H9 (cell line): ENCODE results near the gene MESD. TPM values are rescaled to one million over a fixed set of nuclear protein-coding genes. Genes with fewer than 3 reads are reported as not detected.

Source experiments
- DNase-seq: peaks from one replicate; pipeline ENCODE4 v3.0.0-alpha.2; 2017
- H2AFZ ChIP-seq: one replicate; pipeline ENCODE4 v1.6.1; 2013; ENCODE audit warnings: mild to moderate bottlenecking, low read length, control low read depth, moderate library complexity
- H2AK5ac ChIP-seq: 2 replicates; pipeline ENCODE4 v1.6.1; 2013; ENCODE audit warnings: low read length, control low read depth, mixed read lengths; ENCODE audit not compliant: insufficient read length
- H2BK120ac ChIP-seq: one replicate; pipeline ENCODE4 v1.6.1; 2013; ENCODE audit warnings: low read depth, mild to moderate bottlenecking, low read length, control low read depth, inconsistent platforms; ENCODE audit not compliant: poor library complexity, severe bottlenecking
- H2BK12ac ChIP-seq: 2 replicates; pipeline ENCODE4 v1.6.1; 2013; ENCODE audit warnings: low read length, control low read depth, mixed read lengths, low read depth; ENCODE audit not compliant: insufficient read length
- H2BK15ac ChIP-seq: 2 replicates; pipeline ENCODE4 v1.6.1; 2013; ENCODE audit warnings: low read depth, low read length, control low read depth
- H2BK20ac ChIP-seq: one replicate; pipeline ENCODE4 v1.6.1; 2013; ENCODE audit warnings: low read depth, mild to moderate bottlenecking, low read length, control low read depth, inconsistent platforms; ENCODE audit not compliant: poor library complexity, severe bottlenecking
- H2BK5ac ChIP-seq: 2 replicates; pipeline ENCODE4 v1.6.1; 2013; ENCODE audit warnings: low read length, control low read depth, mixed read lengths; ENCODE audit not compliant: insufficient read length
- H3K14ac ChIP-seq: 2 replicates; pipeline ENCODE4 v1.6.1; 2013; ENCODE audit warnings: low read length, control low read depth; ENCODE audit not compliant: insufficient read depth
- H3K18ac ChIP-seq: 2 replicates; pipeline ENCODE4 v1.6.1; 2013; ENCODE audit warnings: low read depth, mild to moderate bottlenecking, mixed read lengths, low read length, control low read depth; ENCODE audit not compliant: insufficient read length
- H3K23ac ChIP-seq: 2 replicates; pipeline ENCODE4 v1.6.1; 2013; ENCODE audit warnings: low read length, control low read depth, mixed read lengths, low read depth; ENCODE audit not compliant: insufficient read length
- H3K23me2 ChIP-seq: 2 replicates; pipeline ENCODE4 v1.6.1; 2013; ENCODE audit warnings: low read depth, mild to moderate bottlenecking, mixed read lengths, low read length, control low read depth; ENCODE audit not compliant: insufficient read length, poor library complexity, severe bottlenecking
- H3K27ac ChIP-seq: 2 replicates; pipeline ENCODE4 v1.5.1; 2013; ENCODE audit warnings: low read length, control low read depth, mixed read lengths, low read depth; ENCODE audit not compliant: insufficient read length
- H3K27me3 ChIP-seq: 2 replicates; pipeline ENCODE4 v1.6.1; 2013; ENCODE audit warnings: low read length, control low read depth, inconsistent platforms; ENCODE audit not compliant: insufficient read depth
- H3K4ac ChIP-seq: 2 replicates; pipeline ENCODE4 v1.6.1; 2013; ENCODE audit warnings: low read depth, mild to moderate bottlenecking, control low read depth, inconsistent platforms, low read length, moderate library complexity
- H3K4me1 ChIP-seq: 2 replicates; pipeline ENCODE4 v1.6.1; 2013; ENCODE audit warnings: low read length, control low read depth, inconsistent platforms; ENCODE audit not compliant: insufficient read depth
- H3K4me2 ChIP-seq: 2 replicates; pipeline ENCODE4 v1.6.1; 2013; ENCODE audit warnings: low read length, control low read depth, mixed read lengths; ENCODE audit not compliant: insufficient read length, insufficient read depth
- H3K56ac ChIP-seq: 2 replicates; pipeline ENCODE4 v1.6.1; 2013; ENCODE audit warnings: low read depth, mild to moderate bottlenecking, mixed read lengths, low read length, control low read depth; ENCODE audit not compliant: insufficient read length
- H3K79me1 ChIP-seq: 2 replicates; pipeline ENCODE4 v1.6.1; 2013; ENCODE audit warnings: low read depth, mild to moderate bottlenecking, moderate library complexity, low read length, control low read depth, inconsistent platforms; ENCODE audit not compliant: insufficient read depth, poor library complexity, severe bottlenecking
- H3K79me2 ChIP-seq: 2 replicates; pipeline ENCODE4 v1.6.1; 2013; ENCODE audit warnings: low read length, control low read depth, inconsistent platforms; ENCODE audit not compliant: insufficient read depth
- H3K9ac ChIP-seq: 2 replicates; pipeline ENCODE4 v1.6.1; 2013; ENCODE audit warnings: low read length, control low read depth, mixed read lengths; ENCODE audit not compliant: insufficient read length; ENCODE audit errors: extremely low read depth
- H3K9me3 ChIP-seq: one replicate; pipeline ENCODE4 v1.6.1; 2013; ENCODE audit warnings: low read depth, low read length, inconsistent platforms; ENCODE audit not compliant: control insufficient read depth
- H3T11ph ChIP-seq: one replicate; pipeline ENCODE4 v1.6.1; 2013; ENCODE audit warnings: mild to moderate bottlenecking, low read length, control low read depth, inconsistent platforms
- H4K20me1 ChIP-seq: one replicate; pipeline ENCODE4 v1.6.1; 2013; ENCODE audit not compliant: control insufficient read depth, insufficient read length, insufficient read depth
- H4K5ac ChIP-seq: 2 replicates; pipeline ENCODE4 v1.6.1; 2013; ENCODE audit warnings: low read depth, mild to moderate bottlenecking, mixed read lengths, low read length, control low read depth; ENCODE audit not compliant: insufficient read length
- H4K8ac ChIP-seq: replicated peaks from 2 replicates; pipeline ENCODE4 v1.6.1; 2013; ENCODE audit warnings: low read length, control low read depth, mixed read lengths, low read depth; ENCODE audit not compliant: insufficient read length
- H4K91ac ChIP-seq: 2 replicates; pipeline ENCODE4 v1.6.1; 2013; ENCODE audit warnings: low read depth, mild to moderate bottlenecking, moderate library complexity, mixed read lengths, low read length, control low read depth; ENCODE audit not compliant: insufficient read length
- H3K27ac Mint-ChIP-seq, 3 experiments: 2 replicates in 2 of 3; 3 replicates in 1 of 3; pipeline ENCODE4 v1.8.0; 2020 to 2021; ENCODE audit warnings: mixed read lengths in 3 of 3, mild to moderate bottlenecking in 1 of 3, moderate library complexity in 1 of 3
- H3K27me3 Mint-ChIP-seq: 2 replicates; pipeline ENCODE4 v1.8.0; 2021; ENCODE audit warnings: low read depth, mild to moderate bottlenecking, moderate library complexity, mixed read lengths
- H3K36me3 Mint-ChIP-seq, 3 experiments: 2 replicates in 2 of 3; 3 replicates in 1 of 3; pipeline ENCODE4 v1.8.0; 2020 to 2021; ENCODE audit warnings: low read depth in 3 of 3, mixed read lengths in 3 of 3; ENCODE audit not compliant: insufficient read depth in 1 of 3
- H3K4me1 Mint-ChIP-seq, 2 experiments: 2 replicates each; pipeline ENCODE4 v1.8.0; 2020; ENCODE audit warnings: mixed read lengths in 2 of 2
- H3K4me3 Mint-ChIP-seq, 2 experiments: 2 replicates in 1 of 2; 3 replicates in 1 of 2; pipeline ENCODE4 v1.8.0; 2020 to 2021; ENCODE audit warnings: mild to moderate bottlenecking in 2 of 2, mixed read lengths in 2 of 2, moderate library complexity in 1 of 2
- H3K9me3 Mint-ChIP-seq, 2 experiments: 2 replicates in 1 of 2; 3 replicates in 1 of 2; pipeline ENCODE4 v1.8.0; 2020; ENCODE audit warnings: mild to moderate bottlenecking in 2 of 2, mixed read lengths in 2 of 2, moderate library complexity in 1 of 2
- WGBS: extraction: QIAGEN DNeasy Blood & Tissue Kit; methylation state at CpG from one replicate; pipeline ENCODE4 v1.1.7; 2013; ENCODE audit warnings: missing lambda C conversion rate, low lambda C conversion rate, mixed read lengths; ENCODE audit not compliant: insufficient read length; ENCODE audit errors: extremely low coverage; 5-methylcytosine and 5-hydroxymethylcytosine counted together
- total RNA-seq: library from RNA; stranded (reverse); gene quantifications from 2 replicates; pipeline ENCODE4 v1.2.1, GENCODE V29; 2021
- TF ChIP-seq, protein P1 (sequence below): fragments of 200-600 bp; sonication (generic); conservative IDR thresholded peaks from 3 replicates; pipeline ENCODE4 v1.8.0; 2021; ENCODE audit warnings: antibody characterized with exemption, mild to moderate bottlenecking

MESD gene
- total RNA-seq, 1 experiment from 2014 or later: 29.1 TPM

DNA sequence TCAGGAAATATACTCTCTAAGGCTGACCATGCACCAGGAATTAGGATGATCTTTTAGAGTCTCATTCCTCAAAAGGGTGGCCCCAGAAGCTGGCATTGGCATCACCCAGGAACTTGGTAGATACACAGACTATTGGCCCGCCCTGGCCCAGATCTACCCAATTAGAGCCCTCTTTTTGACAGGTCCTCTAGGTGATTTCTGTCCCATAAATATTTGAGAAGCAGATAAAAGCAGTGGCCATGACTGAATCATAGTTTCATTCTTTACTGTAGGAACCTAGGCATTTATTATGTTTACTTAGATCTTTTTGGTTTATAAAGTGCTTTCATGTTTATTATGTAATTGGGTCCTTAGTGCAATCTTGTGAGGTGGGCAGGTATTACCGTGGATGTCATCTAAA lies 18.7 kb upstream of the MESD start:
- Histone ChIP-seq H3K79me1 (no peaks in the 10 kb centered on the region), H3K27ac (no peak overlapping the region), H3K23me2 (no peaks in the 10 kb centered on the region), H4K8ac (no peak overlapping the region), H2BK15ac (no peak overlapping the region), H3K79me2 (0 out of 2 replicates have a peak, but pooled peaks cover 2% of the 10 kb centered on the region), H3K4me1 (no peaks in the 10 kb centered on the region), H3K14ac (no peak overlapping the region), H3K9ac (no peak overlapping the region), H3K4ac (no peak overlapping the region), H3K56ac (no peak overlapping the region), H3K27me3 (no peaks in the 10 kb centered on the region), H3T11ph (no peak overlapping the region), H2BK20ac (no peak overlapping the region), H4K91ac (no peak overlapping the region), H2AFZ (no peak overlapping the region), H3K4me2 (no peak overlapping the region), H2AK5ac (no peak overlapping the region), H2BK5ac (no peak overlapping the region), H2BK120ac (no peak overlapping the region), H3K18ac (no peak overlapping the region), H3K9me3 (no peaks in the 10 kb centered on the region), H4K20me1 (no peaks in the 10 kb centered on the region), H3K23ac (no peak overlapping the region), H4K5ac (no peak overlapping the region), H2BK12ac (no peak overlapping the region)
- TF ChIP-seq, protein P1, sequence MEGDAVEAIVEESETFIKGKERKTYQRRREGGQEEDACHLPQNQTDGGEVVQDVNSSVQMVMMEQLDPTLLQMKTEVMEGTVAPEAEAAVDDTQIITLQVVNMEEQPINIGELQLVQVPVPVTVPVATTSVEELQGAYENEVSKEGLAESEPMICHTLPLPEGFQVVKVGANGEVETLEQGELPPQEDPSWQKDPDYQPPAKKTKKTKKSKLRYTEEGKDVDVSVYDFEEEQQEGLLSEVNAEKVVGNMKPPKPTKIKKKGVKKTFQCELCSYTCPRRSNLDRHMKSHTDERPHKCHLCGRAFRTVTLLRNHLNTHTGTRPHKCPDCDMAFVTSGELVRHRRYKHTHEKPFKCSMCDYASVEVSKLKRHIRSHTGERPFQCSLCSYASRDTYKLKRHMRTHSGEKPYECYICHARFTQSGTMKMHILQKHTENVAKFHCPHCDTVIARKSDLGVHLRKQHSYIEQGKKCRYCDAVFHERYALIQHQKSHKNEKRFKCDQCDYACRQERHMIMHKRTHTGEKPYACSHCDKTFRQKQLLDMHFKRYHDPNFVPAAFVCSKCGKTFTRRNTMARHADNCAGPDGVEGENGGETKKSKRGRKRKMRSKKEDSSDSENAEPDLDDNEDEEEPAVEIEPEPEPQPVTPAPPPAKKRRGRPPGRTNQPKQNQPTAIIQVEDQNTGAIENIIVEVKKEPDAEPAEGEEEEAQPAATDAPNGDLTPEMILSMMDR: no peak
- H3K9me3 Mint-ChIP-seq: no peaks in the 10 kb centered on the region
- H3K36me3 Mint-ChIP-seq: peaks cover 2 to 5% (median 4%) of the 10 kb centered on the region in 3 experiments; a peak in 3 of 7 replicates
- DNase-seq: no peak
- H3K4me3 Mint-ChIP-seq: no peak overlapping the region
- no CpG with 5 or more reads among the region's 2 CpGs for WGBS
- no peak overlapping the region; a peak in 1 of 7 replicates for H3K27ac Mint-ChIP-seq
- H3K4me1 Mint-ChIP-seq: peaks cover 0 to 5% of the 10 kb centered on the region in 2 experiments; a peak in 2 of 4 replicates
- H3K27me3 Mint-ChIP-seq: no peaks in the 10 kb centered on the region
